ENCODE data around the gene ASPM.

- TF ChIP-seq, protein P1, sequence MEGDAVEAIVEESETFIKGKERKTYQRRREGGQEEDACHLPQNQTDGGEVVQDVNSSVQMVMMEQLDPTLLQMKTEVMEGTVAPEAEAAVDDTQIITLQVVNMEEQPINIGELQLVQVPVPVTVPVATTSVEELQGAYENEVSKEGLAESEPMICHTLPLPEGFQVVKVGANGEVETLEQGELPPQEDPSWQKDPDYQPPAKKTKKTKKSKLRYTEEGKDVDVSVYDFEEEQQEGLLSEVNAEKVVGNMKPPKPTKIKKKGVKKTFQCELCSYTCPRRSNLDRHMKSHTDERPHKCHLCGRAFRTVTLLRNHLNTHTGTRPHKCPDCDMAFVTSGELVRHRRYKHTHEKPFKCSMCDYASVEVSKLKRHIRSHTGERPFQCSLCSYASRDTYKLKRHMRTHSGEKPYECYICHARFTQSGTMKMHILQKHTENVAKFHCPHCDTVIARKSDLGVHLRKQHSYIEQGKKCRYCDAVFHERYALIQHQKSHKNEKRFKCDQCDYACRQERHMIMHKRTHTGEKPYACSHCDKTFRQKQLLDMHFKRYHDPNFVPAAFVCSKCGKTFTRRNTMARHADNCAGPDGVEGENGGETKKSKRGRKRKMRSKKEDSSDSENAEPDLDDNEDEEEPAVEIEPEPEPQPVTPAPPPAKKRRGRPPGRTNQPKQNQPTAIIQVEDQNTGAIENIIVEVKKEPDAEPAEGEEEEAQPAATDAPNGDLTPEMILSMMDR (conservative IDR thresholded peaks at IDR 0.05) = no peak
- TF ChIP-seq EZH2 (IDR thresholded peaks at IDR 0.05; ENCODE audit: low read depth) = no peak
Measured at GRCh38 chr1:197184190-197184589, 37.7 kb upstream of the ASPM start.
